ENCODE data around the gene SIPA1L2.

SIPA1L2 gene

DNA sequence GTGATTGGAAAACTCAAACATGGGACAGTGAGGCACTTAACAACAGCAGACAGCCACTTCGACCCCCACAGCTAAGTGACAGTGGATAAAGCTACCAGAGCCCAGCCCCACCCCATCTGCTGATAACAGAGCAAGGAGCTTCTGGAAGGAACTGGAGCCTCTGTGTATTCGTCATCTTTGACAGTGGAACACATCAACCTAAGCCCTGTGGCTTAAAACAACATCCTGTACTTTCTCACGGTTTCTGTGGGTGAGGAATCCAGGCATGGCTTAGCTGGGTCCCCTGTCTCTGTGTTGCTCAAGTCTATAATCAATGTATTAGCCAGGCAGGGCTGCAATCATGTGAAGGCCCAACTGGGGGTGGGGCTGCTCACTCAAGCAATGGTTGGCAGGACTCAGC lies 18.4 kb upstream of the SIPA1L2 start:
- DNase-seq: no peak

DNA sequence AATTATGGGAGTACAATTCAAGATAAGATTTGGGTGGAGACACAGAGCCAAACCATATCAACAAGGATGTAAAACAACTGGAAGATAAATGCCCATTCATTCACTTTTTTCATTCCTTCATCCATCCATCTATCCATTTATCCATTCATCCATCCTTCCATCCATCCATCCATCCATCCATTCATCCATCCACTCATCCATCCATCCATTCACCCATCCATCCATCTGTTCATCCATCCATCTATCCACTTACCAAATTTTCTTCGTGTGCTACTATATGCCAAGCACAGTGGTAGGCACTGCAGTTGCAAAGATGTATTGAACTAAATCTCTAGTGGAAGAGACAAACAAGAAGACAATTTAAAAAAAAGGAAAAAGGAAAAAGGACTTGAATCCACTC lies 14.3 kb upstream of the SIPA1L2 start:
- DNase-seq: no peak

DNA sequence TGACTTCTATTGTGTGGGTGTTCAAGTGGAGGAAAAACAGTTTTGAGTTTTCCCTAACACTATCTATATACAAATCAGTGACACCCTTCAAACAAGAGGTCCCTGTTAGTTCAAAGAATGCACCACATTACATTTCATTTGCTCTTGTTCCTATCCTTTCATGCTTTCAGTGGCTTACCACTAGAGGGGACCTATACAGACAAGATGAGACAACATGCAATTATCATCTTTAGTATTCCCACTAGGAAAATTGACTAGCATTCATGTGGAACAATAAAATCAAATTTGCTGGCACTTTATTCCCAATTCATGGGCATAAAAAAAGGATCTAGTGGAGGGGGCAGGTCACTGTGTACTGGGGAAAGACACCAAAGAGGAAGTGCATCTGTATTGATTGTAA lies 13.3 kb upstream of the SIPA1L2 start:
- no peak for DNase-seq

DNA sequence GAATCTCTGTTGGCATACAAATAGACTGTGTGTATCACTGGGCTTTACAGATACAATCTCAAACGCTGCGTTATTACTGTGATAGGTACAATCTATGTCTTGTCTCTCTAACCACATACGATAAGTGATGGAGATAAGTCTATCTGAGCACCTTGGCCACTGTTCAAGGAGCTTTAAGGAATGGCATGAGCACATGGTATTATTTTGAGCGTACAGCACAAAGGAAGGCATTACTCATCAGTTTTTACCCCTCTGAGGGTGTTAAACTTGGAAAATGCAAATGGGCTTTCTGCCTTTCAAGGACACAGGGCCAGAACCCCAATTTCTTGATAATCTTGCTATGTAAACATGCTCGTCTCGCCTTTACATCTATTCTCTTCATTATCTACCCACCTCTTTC lies 11.6 kb upstream of the SIPA1L2 start:
- no peak for DNase-seq

DNA sequence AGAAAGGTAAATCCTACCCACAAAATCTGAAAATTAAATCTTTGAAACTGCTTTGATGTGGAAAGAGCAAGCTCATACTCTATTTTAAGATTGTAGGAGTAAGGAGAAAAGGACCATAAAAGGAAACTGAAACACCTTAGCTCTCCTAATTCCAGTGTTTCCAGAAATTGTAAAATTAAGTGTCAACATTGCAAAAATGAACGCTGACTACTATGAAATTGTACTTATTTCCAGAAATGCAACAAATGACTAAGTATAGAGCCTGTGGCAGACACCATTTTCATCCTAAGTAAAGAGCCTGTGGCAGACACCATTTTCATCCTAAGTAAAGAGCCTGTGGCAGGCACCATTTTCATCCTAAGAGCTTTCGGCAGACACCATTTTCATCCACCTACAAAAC lies 6.9 kb upstream of the SIPA1L2 start:
- no peak for DNase-seq

DNA sequence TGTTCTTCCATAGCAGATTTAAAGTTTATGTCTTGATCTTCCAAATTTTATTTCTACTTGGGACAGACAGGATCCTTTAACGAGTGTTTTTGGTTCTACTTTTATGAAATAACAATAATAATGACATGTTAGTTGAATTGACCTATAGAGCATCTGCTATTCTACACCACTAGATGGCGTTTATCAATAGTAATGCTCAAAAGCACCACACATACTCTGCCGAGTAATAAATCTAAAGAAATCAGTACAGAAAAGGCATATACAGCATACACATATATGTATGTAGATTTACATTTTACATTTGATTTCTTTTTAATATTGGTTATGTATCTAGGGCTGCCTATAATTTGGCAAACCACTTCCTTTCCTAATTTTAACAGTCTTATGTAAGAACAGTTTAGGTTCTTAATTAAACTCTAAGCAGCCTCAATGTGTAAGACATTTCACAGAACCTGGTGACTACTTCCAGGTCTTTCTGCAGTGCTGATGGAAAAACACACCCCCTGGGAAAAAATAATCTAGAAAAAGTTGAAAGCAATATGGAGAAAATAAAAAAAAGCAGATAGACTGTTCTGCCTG lies 5.9 kb upstream of the SIPA1L2 start:
- peak; percentile 76 for DNase-seq

DNA sequence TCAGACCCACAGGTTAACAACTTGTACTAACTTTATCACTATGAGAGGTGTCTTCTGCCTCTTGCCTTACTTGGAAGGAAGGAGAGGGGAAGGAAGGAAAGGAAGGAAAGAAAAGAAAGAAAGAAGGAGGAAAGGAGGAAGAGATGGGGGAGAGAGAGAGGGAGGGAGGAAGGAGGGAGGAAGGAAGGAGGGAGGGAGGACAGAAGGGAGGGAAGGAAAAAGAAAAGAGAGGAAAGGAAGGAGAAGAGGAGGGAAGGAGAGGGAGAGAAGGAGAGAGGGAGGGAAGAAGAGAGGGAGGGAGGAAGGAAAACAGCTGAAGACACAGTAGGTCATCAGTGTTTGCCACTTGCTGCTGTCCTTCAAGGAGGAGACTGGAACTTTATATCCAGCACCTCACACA lies 5.3 kb upstream of the SIPA1L2 start:
- DNase-seq: no peak

DNA sequence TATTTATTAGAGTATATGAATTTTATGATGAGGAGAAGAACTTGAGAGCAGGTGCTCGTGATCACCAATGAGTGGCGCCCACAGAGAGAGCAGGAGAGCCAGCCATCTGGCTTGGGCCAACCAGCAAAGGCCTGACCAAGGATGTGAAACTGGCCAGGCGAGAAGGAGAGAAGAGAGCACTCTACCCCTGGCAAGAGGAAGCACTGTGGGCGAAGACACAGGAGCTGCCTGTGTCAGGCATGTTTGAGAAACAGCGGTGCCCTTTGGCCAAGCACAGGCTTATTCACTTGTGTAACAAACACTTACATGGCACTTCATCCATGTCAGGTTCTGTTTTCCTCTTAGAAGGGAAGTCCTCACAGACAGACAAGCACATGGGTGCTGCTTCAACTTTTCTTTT lies 4.2 kb upstream of the SIPA1L2 start:
- DNase-seq: no peak

DNA sequence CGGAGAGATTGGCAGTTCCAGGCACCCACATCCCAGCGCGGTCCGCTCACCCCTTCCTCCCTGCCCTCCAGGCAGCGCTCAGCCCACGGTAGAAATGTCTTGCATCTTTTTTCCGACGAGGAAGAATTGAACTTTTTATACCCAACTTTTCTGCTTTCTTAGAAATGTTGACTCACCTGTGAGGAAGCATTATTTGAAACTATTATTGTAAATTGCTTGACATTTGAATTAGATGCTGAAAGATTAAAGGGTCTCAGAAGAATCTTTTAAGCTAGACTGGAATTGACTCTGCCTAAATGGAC lies 912 bp upstream of the SIPA1L2 start:
- no peak for DNase-seq

DNA sequence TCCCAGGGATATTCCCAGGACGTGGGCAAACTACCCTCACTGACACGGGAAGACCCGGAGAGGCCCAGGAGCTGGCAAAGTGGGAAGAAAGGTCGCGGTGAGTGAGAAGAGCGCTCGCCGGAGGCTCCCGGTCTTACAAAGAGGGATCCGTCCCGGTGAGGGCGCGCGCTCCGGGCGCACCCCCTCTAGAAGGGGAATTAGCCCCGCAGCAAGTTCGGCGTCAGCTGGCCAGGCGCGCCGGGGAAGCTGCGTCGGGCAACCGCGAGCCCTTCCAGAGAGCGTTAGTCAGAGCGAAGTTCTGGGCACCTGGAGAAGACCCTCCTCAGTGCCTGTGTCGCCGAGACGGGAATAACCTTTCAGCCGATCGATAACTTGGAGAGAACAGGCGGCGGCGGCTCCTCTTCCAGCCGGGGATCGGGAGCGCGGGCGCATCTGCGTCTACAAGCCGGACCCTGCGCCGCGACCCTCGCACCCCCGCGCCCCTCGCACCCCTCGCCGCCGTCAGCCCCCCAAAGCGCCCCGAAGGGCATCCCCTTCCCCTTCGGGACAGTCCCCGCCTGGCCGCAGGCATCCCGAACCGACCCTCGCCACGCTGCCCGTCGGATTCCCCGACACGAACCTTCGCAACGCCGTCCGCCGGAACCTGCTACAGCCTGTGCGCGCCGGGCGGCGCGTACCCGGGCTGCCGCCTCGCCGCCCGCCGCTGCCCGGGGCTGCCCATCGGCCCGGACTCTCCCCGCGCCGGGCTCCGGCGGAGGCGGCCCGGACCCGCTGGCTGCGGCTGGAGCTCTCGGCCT lies 485 bp downstream of the SIPA1L2 start:
- no peak for DNase-seq

DNA sequence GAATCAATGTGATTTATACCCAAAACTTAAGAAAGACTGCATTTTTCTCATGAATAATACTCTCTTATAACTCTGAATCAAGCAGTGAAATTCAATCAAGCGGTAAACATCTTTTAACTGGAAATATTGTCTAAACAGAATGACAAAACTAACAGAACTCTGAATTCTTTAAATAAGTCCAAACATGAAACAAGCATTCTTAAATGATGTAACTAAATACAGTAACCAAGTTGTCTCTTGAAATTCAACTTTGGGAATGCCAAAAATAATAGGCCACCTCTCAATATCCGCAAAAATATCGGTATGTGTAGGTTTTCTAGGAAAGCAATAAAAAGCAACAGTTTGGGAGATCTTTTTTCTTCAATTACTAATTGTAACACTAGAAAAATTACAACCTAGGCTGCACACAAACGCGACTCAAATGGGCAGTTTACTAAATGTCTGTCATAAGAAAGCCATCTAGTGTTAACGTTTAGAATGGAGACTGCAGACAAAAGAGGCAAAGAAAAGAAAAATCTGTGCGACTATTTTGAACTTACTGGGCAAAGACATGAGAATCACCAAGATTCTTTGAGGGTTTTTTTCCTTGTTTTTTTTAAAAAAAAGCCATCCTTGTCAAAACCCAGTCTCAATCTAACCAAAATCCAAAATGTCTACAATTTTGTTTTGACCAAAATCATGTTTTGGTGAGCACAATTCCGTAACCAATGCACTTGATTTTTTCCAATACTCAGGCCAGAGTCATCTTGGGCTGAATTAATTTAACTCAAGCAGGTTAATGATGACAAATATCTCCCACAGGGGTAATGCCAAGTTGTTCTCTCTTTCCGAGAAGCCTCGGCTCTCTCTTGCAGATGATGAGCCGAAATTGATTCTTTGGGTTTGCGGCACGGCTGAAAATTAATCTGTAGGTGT lies 1.3 kb downstream of the SIPA1L2 start:
- DNase-seq: peak; percentile 21

DNA sequence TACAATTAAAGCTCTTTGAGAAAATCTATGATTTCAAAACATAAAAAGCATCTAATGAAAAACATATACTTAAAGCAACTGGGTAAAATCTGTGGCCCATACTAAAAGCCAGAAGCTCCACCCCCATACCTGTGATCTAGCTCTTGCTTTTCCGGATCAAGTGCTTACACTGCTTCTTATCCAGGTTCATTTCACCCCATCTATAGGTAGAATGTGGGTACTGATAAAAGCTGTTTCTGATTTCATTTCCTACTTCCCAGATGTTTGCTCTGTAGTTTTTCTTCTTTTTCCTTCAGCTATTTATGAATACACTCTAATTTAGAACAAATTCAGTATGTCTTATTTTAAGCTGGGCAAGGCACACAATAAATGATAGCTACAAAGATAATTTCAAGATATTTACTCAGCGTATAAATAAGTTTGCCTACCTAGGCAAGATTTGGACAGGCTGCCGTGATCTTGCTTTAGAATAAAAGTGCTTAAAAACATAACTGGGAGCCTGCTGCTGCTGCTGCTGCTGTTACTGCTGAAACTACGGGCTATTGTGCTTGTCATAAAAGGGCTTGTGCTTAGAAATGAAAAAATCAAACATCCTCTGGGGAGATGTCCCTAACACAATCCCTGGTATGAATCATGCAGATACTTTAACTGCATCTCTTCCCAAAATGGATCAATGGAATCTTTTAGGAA lies 2.1 kb downstream of the SIPA1L2 start:
- no peak for DNase-seq

DNA sequence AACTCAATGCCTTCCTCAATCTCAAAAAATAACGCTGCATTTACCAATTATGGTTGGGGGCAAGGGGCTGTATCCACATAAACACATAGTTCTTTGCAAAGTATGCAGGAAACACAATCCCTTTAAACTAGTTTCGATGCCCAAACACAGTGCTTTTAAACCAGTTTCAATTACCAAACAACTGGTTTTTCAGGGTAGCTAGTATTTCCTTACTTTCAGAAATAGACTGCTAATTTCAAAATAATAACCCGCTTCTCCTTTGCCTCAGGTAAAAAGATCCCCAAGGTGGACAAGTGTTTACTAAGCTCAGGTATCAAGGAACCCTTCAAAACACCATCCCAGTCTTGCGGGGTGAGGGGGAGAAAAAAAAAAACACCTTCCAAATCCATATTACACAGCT lies 2.8 kb downstream of the SIPA1L2 start:
- DNase-seq: no peak

DNA sequence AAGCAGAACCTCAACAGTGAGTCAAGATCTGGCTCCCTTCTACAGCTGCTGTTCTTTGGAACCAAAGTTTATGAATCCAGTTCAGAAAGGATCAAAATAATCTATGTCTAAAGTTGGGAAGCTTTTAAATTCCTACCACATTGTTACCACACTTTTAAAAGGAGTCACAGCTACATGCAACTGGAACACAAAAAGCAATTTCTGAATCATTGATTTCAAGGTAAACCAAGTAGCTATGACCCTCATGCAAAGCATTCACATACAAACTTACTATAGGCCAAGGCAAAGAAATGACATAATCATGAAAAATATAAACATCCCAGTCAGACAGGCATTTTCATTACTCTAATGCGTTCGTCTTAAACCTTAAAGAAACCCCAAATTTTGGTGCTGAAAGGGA lies 3.5 kb downstream of the SIPA1L2 start:
- DNase-seq: no peak

DNA sequence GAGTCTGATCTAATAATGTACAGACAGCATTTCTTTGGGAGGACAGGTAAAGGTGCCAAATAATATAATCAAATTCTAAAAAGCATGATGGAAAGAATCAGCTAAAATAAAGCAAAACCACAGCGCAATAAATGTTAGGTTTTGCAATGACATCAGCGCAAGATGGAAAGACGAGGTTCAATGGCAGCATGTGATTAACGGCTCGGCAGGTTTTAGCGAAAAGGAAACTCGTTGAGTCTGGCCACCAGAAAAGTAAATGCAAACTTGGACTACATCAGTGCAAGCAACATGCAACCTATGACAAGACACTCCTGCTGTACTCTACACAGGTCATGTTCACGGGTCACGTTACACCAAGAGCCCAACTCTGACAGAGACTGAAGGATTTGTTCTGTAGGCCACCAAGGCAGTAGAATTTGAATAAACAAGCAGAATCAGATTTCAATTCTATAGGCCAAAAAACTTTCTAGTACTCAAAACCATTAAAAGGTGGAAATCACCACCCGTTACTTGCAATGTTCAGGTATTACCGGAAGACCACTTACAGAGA lies 4.5 kb downstream of the SIPA1L2 start:
- DNase-seq: no peak

DNA sequence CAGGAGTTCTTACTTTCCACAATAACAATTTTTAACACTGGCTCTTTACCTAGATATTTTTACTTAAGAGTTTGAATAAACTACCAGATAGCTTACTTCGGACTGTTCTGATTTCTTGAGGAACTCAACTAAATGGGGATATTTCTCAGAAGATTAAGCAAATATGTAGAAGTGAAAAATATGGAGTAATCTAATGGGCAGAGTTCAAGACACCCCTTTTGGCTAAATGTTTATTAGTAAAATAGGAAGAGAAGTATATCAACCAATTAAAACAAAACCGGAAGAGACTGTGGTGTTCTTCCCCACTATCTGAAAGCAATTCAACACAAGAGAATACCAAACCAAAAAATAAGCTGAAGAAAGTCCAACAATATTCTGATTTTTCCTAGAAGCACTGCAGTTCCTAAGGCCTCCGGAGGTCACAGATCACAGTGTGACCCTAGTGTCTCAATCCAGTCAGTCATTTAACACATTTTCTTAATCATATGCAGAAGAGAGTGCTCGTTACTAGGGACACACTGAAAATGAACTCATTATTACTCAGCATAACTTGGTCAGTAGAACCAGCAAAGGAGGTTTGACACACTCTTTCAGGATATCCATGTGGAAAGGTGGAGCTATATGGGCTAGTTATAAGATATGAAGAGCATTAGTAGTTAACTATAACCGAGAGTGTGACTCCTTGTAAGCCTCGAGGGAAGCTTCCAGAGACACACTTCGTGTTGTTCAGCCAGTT lies 5.2 kb downstream of the SIPA1L2 start:
- DNase-seq: no peak

DNA sequence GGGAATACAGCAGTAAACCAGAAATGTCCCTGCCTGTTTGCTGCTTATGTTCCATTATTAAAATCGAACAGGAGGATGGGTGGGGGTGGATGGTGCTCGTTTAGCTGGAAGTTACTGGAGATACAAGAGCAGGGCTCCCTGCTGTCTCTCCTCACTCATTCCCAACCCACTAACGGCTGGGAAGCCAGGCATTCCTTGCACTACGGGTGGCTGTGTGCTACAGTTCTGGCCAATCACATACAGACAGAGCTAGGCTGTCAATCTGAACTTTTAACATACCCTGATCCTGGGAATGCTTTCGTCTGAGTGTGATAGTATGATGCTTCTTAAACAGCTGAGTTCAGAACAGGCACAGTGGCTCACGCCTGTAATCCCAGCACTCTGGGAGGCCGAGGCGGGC lies 7.0 kb downstream of the SIPA1L2 start:
- DNase-seq: no peak

DNA sequence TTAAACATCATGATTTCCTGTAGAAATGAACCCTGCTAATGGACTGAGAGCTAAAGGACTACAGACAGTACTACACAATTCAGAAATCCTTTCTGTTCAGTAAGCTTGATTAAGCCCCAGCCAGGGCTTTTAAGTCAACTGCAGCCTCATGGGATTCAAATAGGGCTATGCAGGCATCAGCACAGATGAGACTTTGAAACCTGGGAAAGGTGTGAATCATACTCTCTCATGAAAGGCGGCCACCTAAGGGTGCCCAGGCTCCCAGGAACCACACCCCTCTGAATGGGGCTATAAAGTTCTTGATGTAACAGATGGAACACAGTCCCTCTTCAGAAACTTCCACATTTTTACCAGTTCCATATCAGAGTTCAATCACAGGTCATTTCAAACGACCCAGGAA lies 7.6 kb downstream of the SIPA1L2 start:
- DNase-seq: no peak

DNA sequence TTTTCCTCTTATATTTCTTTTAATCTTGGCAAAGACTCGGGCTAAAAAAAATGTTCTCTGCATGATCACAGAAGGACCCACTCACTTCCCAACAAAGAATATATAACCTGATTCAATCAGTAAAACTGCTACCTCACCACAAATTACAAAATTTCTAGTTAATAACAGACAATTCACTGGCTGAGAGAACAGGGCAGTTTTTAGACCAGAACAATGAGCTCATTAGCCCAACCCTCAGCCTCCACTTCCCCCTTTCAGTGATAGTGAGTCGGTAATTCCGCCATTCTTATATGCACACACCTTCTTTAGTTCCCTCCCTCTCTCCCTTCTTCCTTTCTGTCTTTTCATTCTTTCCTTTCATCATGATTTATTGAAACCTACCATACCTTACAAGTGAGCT lies 8.9 kb downstream of the SIPA1L2 start:
- no peak for DNase-seq

DNA sequence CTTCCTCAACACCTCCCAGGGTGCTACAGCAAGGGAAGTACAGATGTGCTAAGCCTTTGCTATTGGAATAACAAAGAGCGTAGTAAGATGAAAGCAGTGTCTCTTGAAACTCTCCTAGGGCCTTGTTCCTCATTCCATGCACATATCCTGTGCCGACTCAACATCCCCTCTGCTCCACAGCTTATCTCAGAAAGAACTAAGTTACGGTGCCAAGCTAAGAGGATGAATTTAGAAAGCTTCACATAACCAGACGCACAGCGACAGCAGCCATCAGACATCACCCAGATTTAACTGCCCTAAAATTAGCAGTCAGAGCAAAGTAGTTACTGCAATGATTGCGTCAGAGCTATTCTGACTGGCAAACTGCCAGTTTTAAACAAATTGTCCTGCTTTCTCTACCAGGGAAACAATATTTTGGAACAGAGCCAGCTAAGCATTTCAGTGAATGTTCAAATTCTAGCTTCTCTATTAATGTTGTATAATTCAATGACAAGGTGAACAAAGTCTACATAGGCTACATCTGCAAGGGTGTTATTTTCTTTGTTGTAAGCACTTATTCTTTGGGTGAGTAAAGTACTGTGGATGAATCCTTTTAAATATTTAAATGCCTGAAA lies 9.5 kb downstream of the SIPA1L2 start:
- peak; percentile 78 for DNase-seq

DNA sequence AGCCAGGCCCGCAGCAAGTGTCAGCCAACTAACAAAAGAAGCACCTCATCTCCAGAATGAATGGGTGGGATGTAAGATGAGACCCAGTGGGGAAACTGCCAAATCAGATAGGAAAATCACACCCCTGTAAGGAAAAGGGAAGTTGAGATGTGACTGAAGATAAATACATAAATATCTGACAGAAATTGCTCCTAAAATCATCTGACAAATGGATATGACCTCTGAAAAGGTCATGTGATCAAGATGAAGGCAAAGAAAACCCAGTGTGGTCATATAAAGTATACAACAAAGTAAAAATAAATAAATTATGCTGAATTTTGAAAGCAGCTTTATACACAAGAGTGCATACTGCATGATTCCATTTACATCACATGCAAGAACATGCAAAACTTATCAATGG lies 12.7 kb downstream of the SIPA1L2 start:
- DNase-seq: no peak

DNA sequence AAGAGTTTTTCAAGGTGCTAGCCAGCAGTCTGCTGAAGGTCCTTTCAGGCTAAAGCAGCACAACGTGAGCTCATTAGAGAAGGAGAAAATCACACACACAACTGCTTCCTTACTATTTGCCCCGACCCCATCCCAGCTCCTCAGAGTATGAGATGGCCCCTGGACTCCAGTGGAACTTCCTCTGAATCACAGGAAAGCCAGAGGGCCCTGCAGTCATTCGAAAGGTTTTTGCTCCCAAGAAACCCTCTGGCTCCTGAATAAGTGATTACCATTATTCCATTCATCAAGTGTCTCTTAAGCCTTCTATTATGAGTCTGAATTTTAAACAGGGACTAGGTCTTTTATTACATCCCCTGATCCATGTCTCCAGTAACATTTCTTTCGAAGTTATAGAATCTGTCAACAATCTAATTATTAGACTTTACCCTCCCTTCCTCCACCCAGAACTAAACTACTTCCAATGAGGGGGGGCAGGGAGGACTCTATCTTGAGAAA lies 14.6 kb downstream of the SIPA1L2 start:
- DNase-seq: no peak
